Naive thymus-derived CD4-positive, alpha-beta T cell (primary cell): ENCODE data around the gene USP36. TPM values are rescaled to one million over a fixed set of nuclear protein-coding genes. Genes with fewer than 3 reads are reported as not detected.
"Not testable (repeated sequence)": the region's sequence is repeated elsewhere in the genome, so short reads cannot be mapped to it uniquely, and the experiment has no call there.

Experiments
- ATAC-seq: fragments of 150-1000 bp; cut with Tn5 transposase; 2 replicates; pipeline ENCODE4 v1.10.0; 2021; ENCODE audit warnings: mild to moderate bottlenecking, moderate library complexity
- CTCF ChIA-PET: fragments of 350-600 bp; sonication (Branson Sonifier 250); formaldehyde crosslinking; loops from one replicate; lab custom pipeline; 2021; ENCODE audit warnings: antibody characterized with exemption; lab: Charles Lee
- POLR2A ChIA-PET: fragments of 350-600 bp; sonication (Branson Sonifier 250); formaldehyde crosslinking; loops from one replicate; lab custom pipeline; 2021; ENCODE audit warnings: antibody characterized with exemption, inconsistent platforms; lab: Charles Lee
- DNase-seq, 9 donors: peaks; one replicate each; pipeline versions ENCODE4 v3.0.0 to v3.0.0-alpha.2; 2020 to 2022; ENCODE audit warnings: mixed read lengths in 1 of 9
- H3K27ac ChIP-seq: one replicate; pipeline ENCODE4 v1.7.0; 2013; ENCODE audit warnings: mild to moderate bottlenecking, low read depth, low read length, moderate library complexity
- H3K27me3 ChIP-seq, 2 donors: one replicate each; pipeline ENCODE4 v1.7.0; 2013; ENCODE audit warnings: low read length in 2 of 2, mild to moderate bottlenecking in 2 of 2, moderate library complexity in 2 of 2; ENCODE audit not compliant: control insufficient read depth in 2 of 2, insufficient read depth in 2 of 2
- H3K36me3 ChIP-seq, 3 experiments: 1 replicate in 2 of 3; 2 replicates in 1 of 3; pipeline ENCODE4 v1.7.0; 2013; ENCODE audit warnings: low read length in 3 of 3, mild to moderate bottlenecking in 3 of 3, moderate library complexity in 1 of 3; ENCODE audit not compliant: insufficient read depth in 3 of 3, control insufficient read depth in 2 of 3
- H3K4me1 ChIP-seq, 2 donors: one replicate each; pipeline ENCODE4 v1.7.0; 2013; ENCODE audit warnings: low read length in 2 of 2, mild to moderate bottlenecking in 2 of 2, moderate library complexity in 1 of 2; ENCODE audit not compliant: control insufficient read depth in 2 of 2, insufficient read depth in 2 of 2
- H3K4me3 ChIP-seq: 2 replicates; pipeline ENCODE4 v1.7.0; 2013; ENCODE audit warnings: mild to moderate bottlenecking, low read length
- H3K9me3 ChIP-seq, 3 experiments: 1 replicate in 2 of 3; 2 replicates in 1 of 3; pipeline ENCODE4 v1.7.0; 2013; ENCODE audit warnings: low read length in 3 of 3; ENCODE audit not compliant: control insufficient read depth in 2 of 3
- H3K27ac Mint-ChIP-seq, 9 donors: one replicate each; pipeline ENCODE4 v1.8.0; 2020 to 2022; ENCODE audit warnings: mixed read lengths in 9 of 9, mild to moderate bottlenecking in 8 of 9, moderate library complexity in 5 of 9, inconsistent platforms in 2 of 9
- H3K27me3 Mint-ChIP-seq, 5 donors: one replicate each; pipeline ENCODE4 v1.8.0; 2021 to 2022; ENCODE audit warnings: mixed read lengths in 5 of 5, mild to moderate bottlenecking in 1 of 5
- H3K36me3 Mint-ChIP-seq, 5 donors: one replicate each; pipeline ENCODE4 v1.8.0; 2020 to 2022; ENCODE audit warnings: mixed read lengths in 5 of 5, mild to moderate bottlenecking in 3 of 5, inconsistent platforms in 1 of 5
- H3K4me1 Mint-ChIP-seq, 7 donors: one replicate each; pipeline ENCODE4 v1.8.0; 2020 to 2022; ENCODE audit warnings: mixed read lengths in 7 of 7, mild to moderate bottlenecking in 3 of 7, inconsistent platforms in 1 of 7
- H3K4me3 Mint-ChIP-seq, 10 donors: one replicate each; pipeline ENCODE4 v1.8.0; 2020 to 2022; ENCODE audit warnings: mild to moderate bottlenecking in 10 of 10, mixed read lengths in 10 of 10, moderate library complexity in 6 of 10, inconsistent platforms in 2 of 10
- H3K9me3 Mint-ChIP-seq, 11 donors: one replicate each; pipeline ENCODE4 v1.8.0; 2020 to 2022; ENCODE audit warnings: mixed read lengths in 11 of 11, mild to moderate bottlenecking in 4 of 11, inconsistent platforms in 1 of 11, moderate library complexity in 1 of 11
- intact Hi-C, 2 donors: fragments of 100-400 bp; cut with micrococcal nuclease; formaldehyde crosslinking; loops; one replicate each; pipeline ENCODE4 v1.15.1; 2023
- polyA plus RNA-seq, 2 donors: library from polyadenylated mRNA; unstranded; fragments of 300-500 nt; fragmentation: Illumina TruSeq; gene quantifications; one replicate each; pipeline ENCODE4 v1.2.3, GENCODE V29; 2021
- total RNA-seq, 6 experiments: library from RNA in 5 of 6; stranded (reverse) in 5 of 6; gene quantifications; 1 replicate in 5 of 6; 2 replicates in 1 of 6; pipeline ENCODE4 v1.2.3 and lab custom pipeline; 2021 to 2026

USP36 gene
- total and polyA plus RNA-seq, 7 experiments from 2014 or later, result 37.4 to 414 (median 148) TPM

DNA sequence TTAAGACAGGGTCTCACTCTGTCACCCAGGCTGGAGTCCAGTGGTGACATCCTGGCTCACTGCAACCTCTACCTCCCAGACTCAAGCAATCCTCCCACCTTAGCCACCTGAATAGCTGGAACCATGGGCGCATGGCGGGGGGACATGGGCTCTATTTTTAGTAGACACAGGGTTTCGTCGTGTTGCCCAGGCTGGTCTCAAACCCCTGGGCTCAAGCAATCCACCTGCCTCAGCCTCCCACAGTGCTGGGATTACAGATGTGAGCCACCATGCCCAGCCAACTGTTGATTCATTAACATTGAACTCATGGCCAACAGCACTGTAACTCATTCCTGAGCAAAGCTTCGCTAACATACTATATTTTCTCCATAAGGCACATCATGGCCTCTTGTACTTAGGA, 89.6 kb downstream of the USP36 start:
- Mint-ChIP-seq H3K36me3 (peaks cover 0 to 38% (median 4%) of the 10 kb centered on the region in 5 donors), H3K27ac (peak overlapping the region; percentile 87 to 99 (median 94)), H3K4me1 (peaks cover 65 to 96% (median 85%) of the 10 kb centered on the region in 7 donors), H3K4me3 (peak overlapping the region; percentile 57 to 93 (median 70))
- Histone ChIP-seq H3K4me1 (peaks cover 86 to 89% of the 10 kb centered on the region in 2 donors), H3K27ac (peak overlapping the region; percentile 81)
- DNase-seq, H3K9me3 ChIP-seq, H3K27me3 Mint-ChIP-seq, H3K9me3 Mint-ChIP-seq, H3K4me3 ChIP-seq, H3K36me3 ChIP-seq, H3K27me3 ChIP-seq, CTCF ChIA-PET, ATAC-seq: not testable (repeated sequence)
- intact Hi-C loops, result loop anchor here in 1 of 2 donors (10.0 kb wide), 1 partner anchor 1306 kb away; no protein-coding TSS in a partner anchor
- POLR2A ChIA-PET, result interaction anchor here (1.3 to 8.5 kb wide), 5 partner anchors 7 to 49 kb away, joined by 3 to 122 read pairs (median 58); no protein-coding TSS in a partner anchor

DNA sequence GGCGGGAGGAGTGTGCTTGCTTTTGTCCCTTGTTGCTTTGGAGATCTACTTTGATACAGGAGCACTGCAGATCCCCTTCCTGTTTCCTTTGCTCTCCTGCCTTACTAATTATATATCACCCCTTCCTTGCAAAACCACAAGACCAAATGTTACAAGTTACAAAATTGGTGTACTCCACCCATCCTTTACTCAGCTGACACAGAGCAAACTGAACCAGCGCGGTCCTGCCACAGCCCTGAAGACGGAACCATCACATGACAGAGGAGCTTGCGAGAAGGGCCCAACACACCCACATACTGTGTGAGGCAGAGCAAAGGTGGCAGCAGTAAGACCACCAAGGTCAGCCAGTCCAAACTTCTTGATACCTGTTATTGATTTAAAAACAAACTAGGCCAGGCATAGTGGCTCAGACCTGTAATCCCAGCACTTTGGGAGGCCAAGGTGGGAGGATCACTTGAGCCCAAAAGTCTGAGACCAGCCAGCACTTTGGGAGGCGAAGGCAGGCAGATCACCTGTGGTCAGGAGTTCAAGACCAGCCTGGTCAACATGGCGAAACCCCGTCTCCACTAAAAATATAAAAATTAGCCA, 91.8 kb downstream of the USP36 start:
- Histone ChIP-seq H3K27ac (peak overlapping the region; percentile 81), H3K36me3 (no peaks in the 10 kb centered on the region), H3K9me3 (no peaks in the 10 kb centered on the region), H3K27me3 (no peaks in the 10 kb centered on the region), H3K4me3 (peak overlapping the region; percentile 51), H3K4me1 (peaks cover 93 to 97% of the 10 kb centered on the region in 2 donors)
- Mint-ChIP-seq H3K27ac (peak overlapping the region; percentile 87 to 98 (median 95)), H3K27me3 (no peaks in the 10 kb centered on the region), H3K4me1 (peaks cover 76 to 99% (median 92%) of the 10 kb centered on the region in 7 donors), H3K9me3 (no peaks in the 10 kb centered on the region), H3K4me3 (peak overlapping the region; percentile 76 to 93 (median 86)), H3K36me3 (peaks cover 0 to 32% (median 6%) of the 10 kb centered on the region in 5 donors)
- POLR2A ChIA-PET, result interaction anchor here (0.7 to 8.5 kb wide), 21 partner anchors 10 to 93 kb away, joined by 3 to 122 read pairs (median 9); partner anchors contain the start of gene CYTH1
- ATAC-seq (peak; percentile 92), DNase-seq (peak; percentile 46 to 93 (median 88))
- CTCF ChIA-PET, result interaction anchor here (0.7 to 2.5 kb wide), 14 partner anchors 10 to 94 kb away, joined by 3 to 9 read pairs (median 4); no protein-coding TSS in a partner anchor
- intact Hi-C loops, result loop anchor here (1.0 to 5.0 kb wide), 12 partner anchors 10 to 392 kb away; partner anchors contain the start of gene USP36 (in 1 of the 2)

DNA sequence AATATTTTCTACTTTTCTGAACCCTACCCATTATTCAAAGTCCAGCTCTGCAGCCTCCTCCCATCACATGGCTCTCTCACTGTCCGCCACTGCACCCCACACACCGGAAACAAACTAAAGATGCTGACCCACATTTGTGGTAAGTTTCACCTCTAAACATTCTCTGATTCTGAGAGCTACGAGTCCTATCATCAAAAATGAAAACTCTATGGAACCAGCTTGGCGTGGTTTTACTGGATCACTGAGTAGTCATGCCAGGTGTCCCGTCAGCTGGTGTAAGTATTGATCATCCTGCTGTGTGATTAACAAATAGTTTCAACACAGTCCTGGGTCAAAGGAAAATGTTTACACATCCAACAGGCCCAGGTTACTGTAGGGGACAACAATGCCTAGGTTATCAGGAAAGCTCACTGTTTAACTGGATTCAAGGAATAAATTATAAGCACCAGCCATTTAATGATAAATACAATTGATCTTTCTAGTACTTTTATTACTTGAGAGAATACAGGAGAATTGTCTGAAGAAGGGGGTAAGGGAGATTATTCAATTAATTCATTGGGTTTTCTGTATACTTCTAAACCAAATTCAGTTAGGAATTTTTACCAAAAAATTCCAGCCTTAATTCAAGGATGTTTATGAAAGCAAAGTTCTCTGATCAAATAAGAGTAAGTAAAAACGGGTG, 92.4 kb downstream of the USP36 start:
- Mint-ChIP-seq H3K9me3 (no peaks in the 10 kb centered on the region), H3K27me3 (no peaks in the 10 kb centered on the region), H3K36me3 (peaks cover 0 to 34% (median 8%) of the 10 kb centered on the region in 5 donors), H3K4me3 (peak overlapping the region; percentile 76 to 93 (median 86)), H3K27ac (peak overlapping the region; percentile 87 to 98 (median 95)), H3K4me1 (peaks cover 79 to 100% (median 93%) of the 10 kb centered on the region in 7 donors)
- DNase-seq (peak in 3 of 9 donors; percentile 43 to 56 (median 50)), ATAC-seq (peak; percentile 9)
- no peaks in the 10 kb centered on the region for H3K9me3 ChIP-seq
- intact Hi-C loops, result loop anchor here (1.0 to 5.0 kb wide), 12 partner anchors 11 to 391 kb away; partner anchors contain the start of gene USP36 (in 1 of the 2)
- peak overlapping the region; percentile 51 for H3K4me3 ChIP-seq
- no peaks in the 10 kb centered on the region for H3K27me3 ChIP-seq
- H3K27ac ChIP-seq, result peak overlapping the region; percentile 81
- peaks cover 95 to 98% of the 10 kb centered on the region in 2 donors for H3K4me1 ChIP-seq
- ChIA-PET POLR2A (interaction anchor here (0.8 to 8.5 kb wide), 21 partner anchors 10 to 93 kb away, joined by 3 to 122 read pairs (median 9); partner anchors contain the start of gene CYTH1), CTCF (interaction anchor here (0.7 to 2.5 kb wide), 16 partner anchors 10 to 94 kb away, joined by 3 to 9 read pairs (median 4); no protein-coding TSS in a partner anchor)
- no peaks in the 10 kb centered on the region for H3K36me3 ChIP-seq

DNA sequence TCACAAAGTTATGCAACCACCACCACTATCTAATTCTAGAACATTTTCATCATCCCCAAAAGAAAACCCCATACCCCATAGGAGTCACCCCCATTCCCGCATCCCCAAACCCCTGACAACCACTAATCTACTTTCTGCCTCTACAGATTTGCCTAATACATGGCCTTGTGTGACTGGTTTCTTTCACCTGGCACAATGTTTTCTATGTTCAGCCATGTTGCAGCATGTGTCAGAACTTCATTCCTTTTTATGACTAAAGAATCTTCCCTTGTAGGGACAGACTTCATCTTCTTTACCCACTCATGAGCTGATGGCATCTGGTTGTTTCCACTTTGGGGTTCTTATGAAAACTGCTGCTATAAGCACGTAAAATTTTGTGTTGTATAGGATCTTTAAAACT, 93.1 kb downstream of the USP36 start:
- DNase-seq, result peak in 1 of 9 donors; percentile 52
- ATAC-seq, result no peak
- CTCF ChIA-PET, result interaction anchor here (0.7 to 2.5 kb wide), 11 partner anchors 9 to 54 kb away, joined by 3 to 9 read pairs (median 4); no protein-coding TSS in a partner anchor
- intact Hi-C loops, result loop anchor here in 1 of 2 donors (5.0 kb wide), 2 partner anchors 40 to 390 kb away; no protein-coding TSS in a partner anchor
- Mint-ChIP-seq H3K27ac (peak overlapping the region; percentile 87 to 98 (median 95)), H3K4me1 (peaks cover 78 to 100% (median 92%) of the 10 kb centered on the region in 7 donors), H3K36me3 (peaks cover 0 to 34% (median 11%) of the 10 kb centered on the region in 5 donors), H3K27me3 (no peaks in the 10 kb centered on the region), H3K9me3 (no peaks in the 10 kb centered on the region), H3K4me3 (peak overlapping the region; percentile 76 to 93 (median 86))
- Histone ChIP-seq H3K9me3 (no peaks in the 10 kb centered on the region), H3K27ac (peak overlapping the region; percentile 81), H3K27me3 (no peaks in the 10 kb centered on the region), H3K4me3 (peak overlapping the region; percentile 51), H3K4me1 (peaks cover 93 to 96% of the 10 kb centered on the region in 2 donors), H3K36me3 (no peaks in the 10 kb centered on the region)
- POLR2A ChIA-PET, result interaction anchor here (1.1 to 8.5 kb wide), 17 partner anchors 11 to 80 kb away, joined by 3 to 122 read pairs (median 11); partner anchors contain the start of gene CYTH1

DNA sequence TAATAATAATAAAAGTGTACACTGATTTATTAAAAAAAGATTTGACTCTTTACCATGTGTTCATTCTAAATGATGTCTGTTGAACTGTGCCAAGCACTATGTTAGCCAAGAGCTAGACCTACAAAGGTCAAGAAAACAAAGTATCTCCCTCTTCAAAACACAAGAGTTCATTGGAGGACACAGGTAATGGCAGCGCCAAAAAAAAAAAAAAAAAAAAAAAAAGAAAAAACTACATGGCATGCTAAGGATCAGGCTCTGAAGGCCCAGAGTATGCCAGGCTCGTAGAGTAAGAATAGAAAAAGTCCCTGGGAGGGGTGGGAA, 93.7 kb downstream of the USP36 start:
- H3K4me1 ChIP-seq, result peaks cover 94 to 96% of the 10 kb centered on the region in 2 donors
- Mint-ChIP-seq H3K36me3 (peaks cover 0 to 36% (median 11%) of the 10 kb centered on the region in 5 donors), H3K4me1 (peaks cover 78 to 100% (median 92%) of the 10 kb centered on the region in 7 donors), H3K27me3 (no peaks in the 10 kb centered on the region), H3K4me3 (peak overlapping the region; percentile 76 to 93 (median 86)), H3K27ac (peak overlapping the region; percentile 87 to 98 (median 95)), H3K9me3 (no peaks in the 10 kb centered on the region)
- no peak for DNase-seq
- CTCF ChIA-PET, result interaction anchor here (0.6 to 2.3 kb wide), 10 partner anchors 10 to 300 kb away, joined by 3 to 8 read pairs (median 4); no protein-coding TSS in a partner anchor
- H3K27ac ChIP-seq, result peak overlapping the region; percentile 81
- ATAC-seq, result no peak
- no peaks in the 10 kb centered on the region for H3K9me3 ChIP-seq
- no peaks in the 10 kb centered on the region for H3K27me3 ChIP-seq
- POLR2A ChIA-PET, result interaction anchor here (0.7 to 8.5 kb wide), 13 partner anchors 8 to 55 kb away, joined by 3 to 122 read pairs (median 11); partner anchors contain the start of gene CYTH1
- no peak overlapping the region for H3K4me3 ChIP-seq
- H3K36me3 ChIP-seq, result no peaks in the 10 kb centered on the region
- intact Hi-C loops, result loop anchor here in 1 of 2 donors (5.0 kb wide), 2 partner anchors 40 to 390 kb away; no protein-coding TSS in a partner anchor
